RCC 7860 (cell line): Measurements from ENCODE around the gene RHBDL1.

Experiments
- DNase-seq: peaks from one replicate; pipeline ENCODE4 v3.0.0-alpha.2; 2015; ENCODE audit warnings: low spot score
- FAIRE-seq: peaks from 2 replicates; lab custom pipeline; 2012; peaks lifted over from hg19 to GRCh38; lab: Jason Lieb, UNC

RHBDL1 gene

DNA sequence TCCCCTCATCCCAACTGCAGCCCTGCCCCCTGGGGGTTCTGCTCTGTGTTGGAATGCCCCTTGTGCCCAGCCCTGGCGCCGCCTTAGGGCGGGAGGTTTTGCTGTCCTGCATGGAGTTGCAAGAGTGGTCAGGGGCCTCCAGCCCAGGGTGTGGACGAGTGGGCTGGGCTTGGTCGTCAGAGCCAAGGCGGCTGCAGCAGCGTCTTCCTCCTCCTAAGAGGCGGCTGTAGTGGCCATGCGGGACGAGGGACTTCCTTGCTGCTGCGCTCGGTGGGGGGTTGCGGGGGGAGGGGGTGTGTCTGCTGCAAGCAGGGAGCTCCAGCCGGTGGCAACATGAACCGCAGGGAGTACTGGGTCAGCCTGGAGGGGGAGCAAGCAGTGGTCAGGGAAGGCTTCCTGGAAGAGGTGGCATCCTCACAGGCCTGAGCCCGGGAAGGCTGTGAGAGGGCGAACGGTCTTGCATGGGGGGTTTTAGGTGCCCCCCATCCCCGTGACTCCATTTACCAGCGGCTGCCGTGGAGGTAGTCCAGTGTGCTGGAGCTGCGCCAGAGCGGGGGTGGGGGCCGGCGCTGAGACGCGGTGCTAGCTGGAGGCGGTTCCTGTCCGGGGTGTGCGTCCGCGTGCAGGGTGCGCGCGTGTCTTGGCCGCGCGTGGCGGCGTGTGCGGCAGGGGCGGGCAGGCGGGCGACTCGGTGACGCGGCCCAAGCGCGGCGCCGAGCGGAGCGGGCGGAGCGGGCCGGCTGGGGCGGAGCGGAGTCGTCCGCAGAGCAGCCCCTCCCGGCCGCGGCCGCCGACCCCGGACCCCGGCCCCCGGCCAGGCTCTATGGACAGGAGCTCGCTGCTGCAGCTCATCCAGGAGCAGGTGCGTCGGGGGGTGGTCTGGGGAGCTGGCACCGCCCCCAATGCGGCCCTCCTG is at the start of gene RHBDL1:
TSS of gene RHBDL1 (plus strand) at position 704 of the 916 bp plus-strand sequence. CDS start at position 824, 120 bp downstream.
- no peak for DNase-seq
- no peak for FAIRE-seq

DNA sequence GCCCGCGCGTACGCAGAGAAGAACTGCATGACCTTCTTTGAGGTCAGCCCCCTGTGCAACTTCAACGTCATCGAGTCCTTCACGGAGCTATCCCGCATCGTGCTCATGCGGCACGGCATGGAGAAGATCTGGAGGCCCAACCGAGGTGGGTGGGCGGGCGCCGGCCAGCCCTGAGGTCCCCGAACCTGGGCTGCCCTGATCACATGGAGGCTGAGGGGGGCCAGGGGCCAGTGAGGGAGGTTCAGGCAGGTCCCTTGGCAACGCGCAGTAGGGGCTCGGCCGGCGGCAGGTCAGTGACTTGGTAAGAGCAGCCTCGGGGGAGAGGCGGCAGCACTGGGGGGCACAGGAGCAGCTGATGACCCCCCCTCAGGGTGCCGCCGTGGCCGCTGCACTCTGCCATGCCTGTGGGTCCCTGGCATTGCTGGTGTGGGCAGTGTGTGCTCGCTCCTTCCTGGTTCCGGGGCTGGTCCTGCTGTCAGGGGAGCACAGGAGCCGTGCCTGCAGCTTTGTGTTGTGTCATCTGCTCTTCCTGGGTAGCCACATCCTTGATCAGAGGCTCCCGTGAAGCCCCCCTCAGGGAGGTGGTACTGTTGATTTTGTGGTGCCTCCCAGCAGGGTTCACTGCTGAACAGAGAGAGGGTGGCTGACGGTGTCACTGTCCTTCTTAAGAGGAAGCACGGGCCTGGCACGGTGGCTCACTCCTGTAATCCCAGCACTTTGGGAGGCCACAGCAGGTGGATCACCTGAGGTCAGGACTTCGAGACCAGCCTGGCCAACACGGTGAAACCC is 49.3 kb upstream of the RHBDL1 start:
- DNase-seq, result no peak
- no peak for FAIRE-seq

DNA sequence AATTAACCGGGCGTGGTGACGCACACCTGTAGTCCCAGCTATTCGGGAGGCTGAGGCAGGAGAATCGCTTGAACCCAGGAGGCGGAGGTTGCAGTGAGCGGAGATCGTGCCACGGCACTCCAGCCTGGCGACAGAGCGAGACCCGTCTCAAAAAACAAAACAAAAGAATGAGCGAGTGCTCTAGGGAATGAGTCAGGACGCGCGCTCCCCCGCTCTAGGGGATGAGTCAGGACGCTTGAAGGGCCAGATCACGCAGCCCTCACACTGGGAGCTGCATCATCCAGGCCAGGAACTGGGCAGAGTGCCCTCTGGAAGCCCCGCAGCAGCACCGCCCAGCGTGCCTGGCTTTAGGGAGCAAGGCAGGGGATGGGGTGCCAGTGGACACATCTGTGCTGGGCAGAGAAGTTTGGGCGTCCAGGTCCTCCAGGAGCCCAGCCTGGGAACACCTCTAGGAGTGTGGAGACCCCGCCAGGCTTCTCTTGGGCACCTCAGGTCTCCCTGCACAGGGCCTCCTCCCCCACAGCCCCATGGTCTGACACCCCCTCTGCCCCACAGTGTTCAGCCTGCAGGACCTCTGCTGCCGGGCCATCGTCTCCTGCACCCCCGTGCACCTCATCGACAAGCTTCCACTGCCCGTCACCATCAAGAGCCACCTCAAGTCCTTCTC is 48.6 kb upstream of the RHBDL1 start:
- peak; percentile 89 for FAIRE-seq
- peak; percentile 98 for DNase-seq

DNA sequence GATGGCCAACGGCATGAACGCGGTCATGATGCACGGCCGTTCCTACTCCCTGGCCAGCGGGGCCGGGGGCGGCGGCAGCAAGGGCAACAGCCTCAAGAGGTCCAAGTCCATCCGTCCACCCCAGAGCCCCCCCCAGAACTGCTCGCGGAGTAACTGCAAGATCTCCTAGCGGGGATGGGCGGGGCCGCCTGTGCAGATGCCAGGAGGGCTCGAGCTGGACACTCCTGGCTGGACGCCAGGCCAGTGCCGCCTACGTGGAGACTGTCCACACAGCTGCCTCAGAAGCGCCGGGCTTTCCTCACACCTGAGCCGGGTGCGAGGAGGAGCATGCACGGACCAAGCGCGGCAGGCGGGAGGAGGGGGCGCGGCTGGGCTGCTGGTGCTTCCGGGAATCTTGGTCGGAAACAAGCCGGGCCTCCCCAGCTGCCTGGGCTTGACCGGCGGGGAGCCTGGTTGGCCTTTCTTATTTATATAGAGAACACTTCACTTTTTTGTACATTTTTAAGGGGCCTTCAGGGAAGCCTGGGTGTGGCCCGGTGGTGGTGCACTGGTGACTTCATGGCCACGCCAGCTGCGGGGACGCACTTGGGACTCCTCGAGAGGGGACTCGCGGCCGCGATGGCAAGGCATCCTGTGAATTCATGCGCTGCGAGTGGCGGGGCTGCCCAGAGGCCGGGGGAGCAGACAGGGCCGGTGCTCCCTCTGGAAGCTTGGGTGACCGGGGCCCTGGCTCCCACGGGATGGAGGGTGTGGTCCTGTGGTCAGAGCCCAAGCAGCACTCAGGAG is 47.8 kb upstream of the RHBDL1 start:
- DNase-seq (peak; percentile 89), FAIRE-seq (peak; percentile 80)

DNA sequence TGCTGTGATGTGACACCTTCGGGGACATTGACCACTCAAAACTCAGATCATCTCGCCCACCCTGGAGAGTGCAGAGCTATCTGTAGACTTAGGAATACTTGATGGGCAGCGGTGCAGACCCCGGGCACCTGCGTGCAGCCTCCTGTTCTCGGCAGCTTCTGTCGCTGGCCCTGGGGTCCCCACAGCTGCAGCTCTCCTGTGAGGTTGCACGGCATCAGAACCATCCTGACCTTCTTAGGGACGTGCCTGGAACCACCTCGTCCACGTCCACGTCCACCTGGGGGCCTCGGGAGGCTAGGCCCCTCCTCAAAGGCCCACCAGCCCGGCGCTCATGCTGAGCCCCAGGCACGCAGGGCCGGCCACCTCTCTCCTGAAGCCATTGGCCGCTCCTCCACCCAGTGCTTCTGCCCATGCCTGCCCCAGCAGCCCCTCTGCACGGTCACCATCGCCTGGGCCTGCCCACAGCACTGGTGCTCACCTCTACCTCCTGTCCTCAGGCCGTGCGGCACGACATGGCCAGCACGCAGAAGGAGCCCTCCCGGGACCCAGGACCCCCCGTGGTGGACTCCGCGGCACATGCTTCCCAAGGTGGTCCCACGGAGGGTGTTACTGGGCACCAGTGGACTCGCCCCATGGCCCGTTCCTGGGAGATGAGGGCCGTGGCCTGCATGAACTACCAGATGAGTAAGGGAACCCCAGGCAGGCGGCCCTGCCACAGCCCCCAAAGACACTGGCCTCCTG is 47.0 kb upstream of the RHBDL1 start:
- FAIRE-seq (no peak), DNase-seq (no peak)

DNA sequence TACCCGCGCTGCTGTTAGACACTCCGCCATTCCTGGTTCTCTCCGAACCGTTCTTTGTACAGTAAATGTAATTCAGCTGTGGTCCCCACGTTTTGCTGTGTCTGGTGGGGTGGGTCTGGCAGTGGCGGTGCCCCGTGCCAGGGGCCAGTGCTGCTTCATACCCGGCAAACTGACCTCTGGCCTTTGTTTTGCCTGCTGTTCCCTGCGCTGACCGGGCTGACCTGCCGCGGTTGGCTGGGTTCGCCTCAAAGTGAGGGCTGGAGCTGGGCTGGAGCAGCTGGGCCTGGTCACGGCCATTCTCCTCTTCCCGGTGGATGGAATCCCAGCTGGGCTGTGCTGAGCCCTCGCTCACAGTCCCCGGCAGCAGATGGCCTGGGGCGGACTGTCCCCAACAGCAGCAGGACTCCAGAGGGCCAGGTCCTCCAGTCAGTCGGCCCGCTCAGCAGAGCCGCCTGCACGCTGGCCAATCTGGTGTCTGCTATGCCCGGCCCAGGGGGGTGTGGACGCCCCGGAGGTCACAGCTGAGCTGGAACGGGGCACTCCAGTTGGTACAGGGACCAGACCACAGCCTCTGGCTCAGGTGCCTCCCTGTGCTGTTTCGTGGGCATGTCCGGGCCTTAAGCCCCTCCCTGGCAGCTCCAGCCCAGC is 46.2 kb upstream of the RHBDL1 start:
- DNase-seq (no peak), FAIRE-seq (no peak)

DNA sequence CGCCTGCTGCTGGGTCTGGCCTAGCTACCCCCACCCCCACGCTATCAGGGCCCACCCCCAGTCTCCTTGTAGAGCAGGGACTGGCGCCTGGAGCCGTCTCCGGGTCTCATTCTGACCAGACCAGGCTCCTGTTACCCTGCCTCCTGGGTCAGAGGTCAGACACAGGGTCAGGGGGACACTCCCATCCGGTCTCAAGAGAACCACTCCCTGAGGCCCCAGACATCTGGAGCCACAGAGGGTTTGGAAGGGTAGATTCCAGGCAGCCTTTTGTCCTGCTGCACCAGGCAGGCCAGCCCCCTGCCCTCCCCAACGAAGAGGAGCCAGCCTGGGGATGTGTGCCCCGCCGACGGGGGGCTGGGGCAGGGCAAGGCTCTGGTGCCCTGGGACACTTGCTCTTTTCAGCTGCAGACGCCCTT is 45.6 kb upstream of the RHBDL1 start:
- DNase-seq (no peak), FAIRE-seq (no peak)

DNA sequence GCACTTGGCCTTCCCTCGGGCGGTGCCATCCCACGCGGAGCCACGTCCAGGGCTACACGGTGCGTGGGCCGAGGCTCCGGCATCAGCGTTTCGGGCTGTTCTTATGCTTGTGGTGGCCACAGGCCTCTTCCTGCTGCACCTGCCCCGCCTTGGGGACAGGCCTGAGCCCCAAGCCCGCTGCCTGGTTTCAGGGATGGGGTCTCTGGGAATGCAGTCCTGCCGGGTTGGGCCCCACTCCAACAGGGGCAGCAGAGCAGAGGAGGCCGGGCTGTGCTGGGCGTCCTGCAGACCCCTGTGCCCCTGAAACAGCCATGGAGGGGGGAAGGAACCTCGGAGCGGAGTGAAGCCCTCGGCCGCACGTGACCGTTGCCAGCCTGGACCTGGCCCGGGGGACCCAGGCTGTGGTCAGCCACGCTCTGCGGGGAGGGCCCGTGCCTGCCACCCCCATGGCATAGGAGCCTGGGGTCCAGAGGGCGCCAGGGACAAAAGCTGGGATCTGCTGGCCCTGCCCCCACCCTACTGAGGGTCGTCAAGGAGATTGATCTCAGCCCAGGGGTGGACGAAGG is 45.1 kb upstream of the RHBDL1 start:
- FAIRE-seq (no peak), DNase-seq (no peak)

DNA sequence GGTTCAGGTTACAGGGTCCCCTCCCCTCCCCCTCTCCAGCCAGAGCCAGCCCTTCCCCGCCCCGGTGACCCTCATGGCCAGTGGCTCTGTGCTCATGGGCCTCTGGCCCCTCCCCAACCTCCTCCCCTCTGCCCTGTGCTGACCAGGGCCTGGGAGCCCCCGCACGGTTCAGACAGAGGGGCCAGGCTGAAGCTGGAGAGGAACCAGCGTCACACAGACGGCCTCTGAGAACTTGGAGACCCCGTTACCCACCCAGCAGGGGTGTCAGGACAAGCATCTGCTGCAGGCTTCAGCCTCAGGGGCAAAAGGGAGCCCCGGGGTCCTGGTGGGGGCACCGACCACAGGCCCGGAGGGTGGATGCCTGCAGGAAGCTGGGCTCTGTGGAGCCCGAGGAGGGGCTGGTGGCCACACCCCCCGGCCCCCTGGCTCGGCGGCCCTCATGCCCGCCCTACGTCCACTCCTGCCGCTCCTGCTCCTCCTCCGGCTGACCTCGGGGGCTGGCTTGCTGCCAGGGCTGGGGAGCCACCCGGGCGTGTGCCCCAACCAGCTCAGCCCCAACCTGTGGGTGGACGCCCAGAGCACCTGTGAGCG is 44.6 kb upstream of the RHBDL1 start, which contains the start of gene WFIKKN1:
TSS of gene WFIKKN1 (plus strand) at position 171 of the 591 bp plus-strand sequence. CDS start at position 440, 269 bp downstream.
- no peak for FAIRE-seq
- no peak for DNase-seq

DNA sequence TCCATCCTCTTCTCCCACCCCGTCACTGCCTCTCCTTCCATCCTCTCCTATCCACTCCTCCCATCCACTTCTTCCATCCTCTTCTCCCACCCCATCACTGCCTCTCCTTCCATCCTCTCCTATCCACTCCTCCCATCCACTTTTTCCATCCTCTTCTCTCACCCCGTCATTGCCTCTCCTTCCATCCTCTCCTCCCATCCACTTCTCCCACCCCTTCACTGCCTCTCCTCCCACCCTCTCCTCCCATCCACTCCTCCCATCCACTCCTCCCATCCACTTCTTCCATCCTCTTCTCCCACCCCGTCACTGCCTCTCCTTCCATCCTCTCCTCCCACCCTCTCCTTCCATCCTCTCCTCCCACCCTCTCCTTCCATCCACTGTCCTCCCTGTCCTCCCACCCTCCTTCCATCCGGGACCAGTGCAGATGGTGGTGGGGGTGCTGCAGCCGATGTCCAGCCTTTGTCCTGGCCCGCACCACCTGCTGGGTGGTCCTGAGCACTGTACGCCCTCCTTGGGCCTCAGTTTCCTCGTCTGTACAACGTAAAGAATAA is 43.6 kb upstream of the RHBDL1 start:
- DNase-seq (no peak), FAIRE-seq (no peak)

DNA sequence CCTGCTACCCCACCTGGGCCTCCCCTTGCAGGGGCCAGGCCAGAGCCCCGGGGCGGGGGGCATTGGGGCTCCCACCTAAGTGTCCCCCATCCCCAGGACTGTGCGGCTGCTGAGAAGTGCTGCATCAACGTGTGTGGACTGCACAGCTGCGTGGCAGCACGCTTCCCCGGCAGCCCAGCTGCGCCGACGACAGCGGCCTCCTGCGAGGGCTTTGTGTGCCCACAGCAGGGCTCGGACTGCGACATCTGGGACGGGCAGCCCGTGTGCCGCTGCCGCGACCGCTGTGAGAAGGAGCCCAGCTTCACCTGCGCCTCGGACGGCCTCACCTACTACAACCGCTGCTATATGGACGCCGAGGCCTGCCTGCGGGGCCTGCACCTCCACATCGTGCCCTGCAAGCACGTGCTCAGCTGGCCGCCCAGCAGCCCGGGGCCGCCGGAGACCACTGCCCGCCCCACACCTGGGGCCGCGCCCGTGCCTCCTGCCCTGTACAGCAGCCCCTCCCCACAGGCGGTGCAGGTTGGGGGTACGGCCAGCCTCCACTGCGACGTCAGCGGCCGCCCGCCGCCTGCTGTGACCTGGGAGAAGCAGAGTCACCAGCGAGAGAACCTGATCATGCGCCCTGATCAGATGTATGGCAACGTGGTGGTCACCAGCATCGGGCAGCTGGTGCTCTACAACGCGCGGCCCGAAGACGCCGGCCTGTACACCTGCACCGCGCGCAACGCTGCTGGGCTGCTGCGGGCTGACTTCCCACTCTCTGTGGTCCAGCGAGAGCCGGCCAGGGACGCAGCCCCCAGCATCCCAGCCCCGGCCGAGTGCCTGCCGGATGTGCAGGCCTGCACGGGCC is 42.8 kb upstream of the RHBDL1 start:
- no peak for DNase-seq
- FAIRE-seq, result no peak

DNA sequence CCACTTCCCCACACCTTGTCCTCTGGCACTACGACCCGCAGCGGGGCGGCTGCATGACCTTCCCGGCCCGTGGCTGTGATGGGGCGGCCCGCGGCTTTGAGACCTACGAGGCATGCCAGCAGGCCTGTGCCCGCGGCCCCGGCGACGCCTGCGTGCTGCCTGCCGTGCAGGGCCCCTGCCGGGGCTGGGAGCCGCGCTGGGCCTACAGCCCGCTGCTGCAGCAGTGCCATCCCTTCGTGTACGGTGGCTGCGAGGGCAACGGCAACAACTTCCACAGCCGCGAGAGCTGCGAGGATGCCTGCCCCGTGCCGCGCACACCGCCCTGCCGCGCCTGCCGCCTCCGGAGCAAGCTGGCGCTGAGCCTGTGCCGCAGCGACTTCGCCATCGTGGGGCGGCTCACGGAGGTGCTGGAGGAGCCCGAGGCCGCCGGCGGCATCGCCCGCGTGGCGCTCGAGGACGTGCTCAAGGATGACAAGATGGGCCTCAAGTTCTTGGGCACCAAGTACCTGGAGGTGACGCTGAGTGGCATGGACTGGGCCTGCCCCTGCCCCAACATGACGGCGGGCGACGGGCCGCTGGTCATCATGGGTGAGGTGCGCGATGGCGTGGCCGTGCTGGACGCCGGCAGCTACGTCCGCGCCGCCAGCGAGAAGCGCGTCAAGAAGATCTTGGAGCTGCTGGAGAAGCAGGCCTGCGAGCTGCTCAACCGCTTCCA is 42.0 kb upstream of the RHBDL1 start:
- FAIRE-seq, result no peak
- DNase-seq, result no peak

DNA sequence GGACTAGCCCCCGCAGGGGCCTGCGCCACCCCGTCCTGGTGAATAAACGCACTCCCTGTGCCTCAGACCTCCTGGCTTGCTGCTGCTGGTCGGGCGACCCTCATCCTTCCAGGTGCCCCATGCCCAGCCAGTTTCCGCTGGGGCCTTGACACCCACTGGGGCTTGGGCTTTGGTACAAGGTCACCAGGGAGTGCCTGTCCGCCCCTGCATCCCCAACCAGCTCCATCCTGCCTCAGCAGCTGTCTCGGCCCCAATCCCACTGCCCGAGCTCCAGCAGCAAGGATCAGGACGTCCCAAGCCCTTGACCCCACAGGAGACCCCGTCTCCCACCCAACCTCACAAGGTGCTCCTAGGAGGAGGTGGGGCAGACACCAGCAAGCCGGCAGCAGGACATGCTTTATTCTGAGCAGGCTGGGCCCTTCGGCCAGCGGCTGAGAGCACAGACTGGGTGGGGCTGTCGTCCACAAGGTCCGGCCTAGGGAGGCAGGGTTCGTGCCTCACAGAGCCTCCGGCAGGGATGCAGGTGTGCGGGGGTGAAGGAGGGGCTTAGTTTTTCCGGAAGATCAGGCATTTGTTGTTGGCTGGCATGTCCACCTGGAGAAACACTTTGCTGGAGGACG is 41.3 kb upstream of the RHBDL1 start:
- DNase-seq, result no peak
- FAIRE-seq, result no peak

DNA sequence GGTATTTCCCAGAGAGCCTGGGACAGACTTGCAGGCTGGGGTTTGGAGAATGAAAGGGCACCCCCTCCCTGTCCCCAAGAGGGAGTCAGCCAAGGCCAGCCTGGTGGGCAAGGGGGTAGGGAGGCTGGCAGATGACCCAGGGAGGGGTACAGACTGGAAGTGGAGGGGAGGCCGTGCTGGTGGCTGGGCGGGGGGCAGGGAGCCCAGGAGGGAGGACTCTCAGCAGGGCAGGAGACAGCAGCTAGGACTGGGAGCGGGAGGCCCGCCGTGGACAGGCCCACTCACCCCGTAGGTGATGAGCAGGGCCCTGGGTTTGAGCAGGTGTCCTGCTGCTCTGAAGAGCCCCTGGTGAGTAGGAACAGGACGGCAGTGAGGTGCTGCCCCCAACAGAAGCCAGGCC is 40.5 kb upstream of the RHBDL1 start:
- FAIRE-seq, result no peak
- no peak for DNase-seq

DNA sequence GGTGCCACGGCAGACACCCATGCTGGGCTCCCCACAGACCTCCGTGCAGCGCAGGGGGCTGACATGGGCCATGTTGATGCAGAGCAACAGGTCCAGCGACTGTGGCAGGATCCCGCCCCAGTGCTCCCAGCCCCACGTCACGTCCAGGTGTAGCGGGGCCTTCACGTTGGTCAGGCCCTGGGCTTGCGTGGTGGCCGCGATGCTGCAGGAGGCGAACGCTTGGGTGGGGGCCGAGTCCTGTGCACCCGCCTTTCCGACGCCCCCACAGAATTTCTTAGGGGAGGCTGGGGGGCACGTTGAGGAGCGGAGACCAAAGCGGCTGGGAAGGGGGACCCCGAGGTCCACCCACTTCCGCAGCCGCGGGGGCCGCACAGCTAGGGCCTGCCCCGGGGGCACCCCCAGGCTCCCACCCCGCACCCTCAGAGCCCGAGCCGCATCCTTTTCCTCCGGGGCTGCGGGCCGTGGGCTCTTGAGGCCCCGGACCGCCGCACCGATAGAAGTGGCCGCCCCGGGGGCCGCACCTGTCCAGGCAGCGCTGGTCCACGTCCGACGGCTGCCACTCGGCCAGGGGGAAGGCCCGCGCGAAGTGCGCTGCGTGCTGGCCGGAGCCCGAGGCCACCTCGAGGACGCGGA is 39.8 kb upstream of the RHBDL1 start:
- no peak for DNase-seq
- no peak for FAIRE-seq
